AG08396 (cell line): ENCODE data around the gene PHF21B.
"Not testable (repeated sequence)": the region's sequence is repeated elsewhere in the genome, so short reads cannot be mapped to it uniquely, and the experiment has no call there.

Source experiments
- DNase-seq: peaks from one replicate; pipeline ENCODE4 v3.0.0; 2012; ENCODE audit warnings: low spot score, mixed read lengths

PHF21B gene

GRCh38 chr22:44918166-44918924 lies 91.5 kb downstream of the PHF21B start:
- DNase-seq: no peak

GRCh38 chr22:44917372-44918165 lies 92.2 kb downstream of the PHF21B start:
- no peak for DNase-seq

GRCh38 chr22:44916281-44917231 lies 93.2 kb downstream of the PHF21B start:
- DNase-seq: no peak

GRCh38 chr22:44915441-44915840 lies 94.4 kb downstream of the PHF21B start:
- DNase-seq: no peak

- no peak for DNase-seq
Observed at GRCh38 chr22:44914026-44914721, 95.6 kb downstream of the PHF21B start.

GRCh38 chr22:44913198-44913983 lies 96.4 kb downstream of the PHF21B start:
- DNase-seq: no peak

- no peak for DNase-seq
Observed at GRCh38 chr22:44909241-44909640, 100.6 kb downstream of the PHF21B start.

GRCh38 chr22:44907765-44908737 lies 101.8 kb downstream of the PHF21B start:
- DNase-seq: no peak

- no peak for DNase-seq
Observed at GRCh38 chr22:44906999-44907644, 102.7 kb downstream of the PHF21B start.

GRCh38 chr22:44906248-44906936 lies 103.4 kb downstream of the PHF21B start:
- no peak for DNase-seq

GRCh38 chr22:44904492-44905152 lies 105.2 kb downstream of the PHF21B start:
- not testable (repeated sequence) for DNase-seq

GRCh38 chr22:44903164-44903563 lies 106.6 kb downstream of the PHF21B start:
- DNase-seq: not testable (repeated sequence)

- DNase-seq: no peak
Observed at GRCh38 chr22:44901301-44901700, 108.5 kb downstream of the PHF21B start.

- DNase-seq: no peak
Observed at GRCh38 chr22:44898236-44898635, 111.6 kb downstream of the PHF21B start.

- DNase-seq: no peak
Observed at GRCh38 chr22:44895296-44896055, 114.3 kb downstream of the PHF21B start.

GRCh38 chr22:44894782-44895181 lies 115.0 kb downstream of the PHF21B start:
- no peak for DNase-seq

- no peak for DNase-seq
Observed at GRCh38 chr22:44894321-44894720, 115.5 kb downstream of the PHF21B start.
